Femur (tissue), 1 donor: ENCODE measurements around the gene MAD1L1.

Experiments
- DNase-seq: peaks from one replicate; pipeline ENCODE4 v3.0.0-alpha.2; 2017

MAD1L1 gene

DNA sequence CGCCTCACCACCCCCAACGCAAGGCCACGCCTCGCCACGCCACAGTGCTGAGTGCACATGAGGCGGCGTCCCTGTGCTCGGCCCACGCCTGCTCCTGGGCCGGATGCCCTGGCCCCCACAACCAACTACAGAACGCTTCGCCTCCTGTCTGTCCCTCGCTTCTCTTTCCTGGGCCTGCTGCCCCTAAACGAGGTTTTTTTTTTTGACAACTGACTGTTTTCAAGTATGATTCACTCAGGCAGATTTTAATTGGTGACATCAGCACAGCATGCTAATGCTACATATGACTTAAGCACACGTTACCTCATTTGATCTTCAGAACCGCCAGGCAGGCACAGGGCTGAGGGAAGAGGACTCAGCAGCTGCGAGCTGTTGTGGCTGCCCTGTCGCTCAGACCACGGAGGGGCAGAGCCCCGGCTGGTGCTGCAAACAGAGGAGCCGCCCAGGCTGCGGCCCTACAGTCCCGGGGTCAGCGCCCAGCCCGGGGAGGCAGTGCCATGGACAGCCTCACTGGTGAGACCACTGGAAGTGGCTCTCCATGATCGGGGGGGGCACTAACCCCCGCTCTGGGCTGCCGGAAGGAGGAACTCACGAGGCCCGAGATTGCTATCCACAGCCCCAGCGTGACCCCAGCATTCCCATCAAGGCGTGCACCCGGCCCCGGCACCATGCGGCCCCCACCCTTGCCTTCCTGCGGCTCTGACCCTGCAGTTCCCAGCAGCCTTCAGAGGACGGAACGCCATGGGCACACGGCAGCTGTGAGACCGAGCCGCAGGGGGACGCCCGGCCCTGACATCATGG is 212.8 kb downstream of the MAD1L1 start:
- peak; percentile 70 for DNase-seq

DNA sequence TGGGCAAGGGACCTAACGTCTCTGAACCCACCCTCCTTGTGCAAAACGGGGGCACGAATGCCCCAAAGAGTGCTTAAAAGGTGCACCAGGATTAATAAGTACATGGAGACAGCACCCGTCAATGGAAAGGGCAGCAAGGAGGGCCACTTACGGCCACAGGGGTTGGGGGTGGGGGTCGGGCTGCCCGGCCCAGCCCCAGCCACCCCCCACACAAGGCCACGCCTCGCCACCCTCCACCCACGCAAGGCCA is 213.4 kb downstream of the MAD1L1 start:
- DNase-seq = no peak

GRCh38 chr7:2018569-2019460 is 213.9 kb downstream of the MAD1L1 start:
- peak; percentile 81 for DNase-seq

GRCh38 chr7:2017914-2018568 is 214.7 kb downstream of the MAD1L1 start:
- peak; percentile 19 for DNase-seq

DNA sequence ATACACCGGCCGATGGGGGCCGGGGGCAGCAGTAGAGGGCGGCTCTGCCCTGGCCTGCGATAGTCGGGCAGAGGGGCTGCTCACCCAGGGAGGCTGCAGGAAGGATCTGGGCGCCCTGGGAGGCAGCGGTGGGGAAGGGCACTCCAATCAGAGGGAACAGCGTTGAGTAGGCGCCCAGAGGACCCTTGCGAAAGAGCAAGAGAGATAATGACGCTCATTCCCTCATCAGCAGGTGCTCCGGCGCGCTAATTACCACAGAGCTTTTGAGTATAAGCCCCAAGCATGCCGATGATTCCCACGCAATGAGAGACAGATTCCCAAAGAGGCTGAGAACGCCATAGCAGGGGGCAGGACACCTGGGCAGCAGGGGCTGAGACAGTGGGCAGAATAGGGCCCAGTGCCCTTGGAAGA is 215.3 kb downstream of the MAD1L1 start:
- peak; percentile 23 for DNase-seq

DNA sequence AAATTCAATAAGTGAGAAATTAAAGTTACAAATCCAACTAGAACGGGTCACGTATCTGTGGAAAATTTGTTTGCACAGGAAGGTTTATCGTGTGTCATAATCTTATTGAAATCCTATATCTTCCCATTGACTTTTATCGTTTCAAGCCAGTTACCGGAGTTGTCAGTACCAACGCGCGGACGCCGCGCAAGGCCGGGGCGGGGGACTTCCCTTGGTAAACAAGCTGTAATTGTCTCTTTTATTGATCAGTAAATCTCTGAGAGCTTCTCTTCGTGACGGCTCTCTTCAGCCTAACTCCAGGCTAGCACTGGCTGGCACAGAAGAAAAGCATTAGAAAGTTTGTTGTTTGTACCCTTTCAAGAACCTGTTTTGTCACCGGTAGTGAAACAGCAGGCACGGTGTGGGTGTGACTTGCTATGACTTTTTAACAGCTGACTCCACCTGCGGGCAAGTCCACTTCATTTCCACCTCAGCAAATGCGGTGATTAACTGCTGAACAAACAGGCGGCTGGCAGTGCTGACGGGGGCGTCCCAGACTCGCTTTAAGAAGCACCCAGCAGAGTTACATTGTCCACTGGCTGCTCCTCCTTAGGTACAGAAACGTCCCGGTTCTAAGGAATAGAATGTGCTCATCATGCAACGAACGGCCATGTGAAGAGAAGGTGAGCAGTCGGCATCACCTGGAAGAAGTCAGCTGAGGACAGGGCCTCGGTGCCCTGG is 215.8 kb downstream of the MAD1L1 start:
- DNase-seq = peak; percentile 12

DNA sequence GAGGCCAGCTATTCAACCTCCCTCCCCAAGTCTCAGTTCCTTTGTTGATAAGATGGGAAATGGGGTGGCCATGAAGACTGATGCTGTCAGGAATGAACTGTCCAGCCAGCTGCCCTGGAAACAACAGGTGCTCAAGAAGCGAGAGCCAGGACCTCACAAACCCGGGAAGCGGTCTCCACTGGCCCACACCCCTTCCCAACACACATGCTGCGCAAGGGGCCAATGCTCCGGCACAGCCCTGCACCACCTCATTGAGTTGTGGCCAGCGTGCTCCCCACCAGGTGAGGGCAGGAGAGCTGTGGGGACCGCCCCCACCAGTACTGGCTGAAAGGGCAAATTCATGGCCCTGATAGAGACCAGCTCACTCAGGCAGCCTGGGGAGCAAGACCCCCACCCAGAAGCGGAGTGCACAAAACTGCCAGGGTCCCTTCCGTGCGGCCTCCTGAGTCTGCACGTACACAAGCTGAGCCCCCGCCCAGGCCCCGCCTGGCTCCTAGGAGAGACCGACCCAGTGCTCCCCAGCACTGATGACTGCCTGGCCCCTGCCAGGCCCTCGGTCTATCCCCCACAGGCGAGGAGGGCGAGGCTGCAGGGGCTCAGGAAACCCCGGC is 216.6 kb downstream of the MAD1L1 start:
- peak; percentile 15 for DNase-seq

DNA sequence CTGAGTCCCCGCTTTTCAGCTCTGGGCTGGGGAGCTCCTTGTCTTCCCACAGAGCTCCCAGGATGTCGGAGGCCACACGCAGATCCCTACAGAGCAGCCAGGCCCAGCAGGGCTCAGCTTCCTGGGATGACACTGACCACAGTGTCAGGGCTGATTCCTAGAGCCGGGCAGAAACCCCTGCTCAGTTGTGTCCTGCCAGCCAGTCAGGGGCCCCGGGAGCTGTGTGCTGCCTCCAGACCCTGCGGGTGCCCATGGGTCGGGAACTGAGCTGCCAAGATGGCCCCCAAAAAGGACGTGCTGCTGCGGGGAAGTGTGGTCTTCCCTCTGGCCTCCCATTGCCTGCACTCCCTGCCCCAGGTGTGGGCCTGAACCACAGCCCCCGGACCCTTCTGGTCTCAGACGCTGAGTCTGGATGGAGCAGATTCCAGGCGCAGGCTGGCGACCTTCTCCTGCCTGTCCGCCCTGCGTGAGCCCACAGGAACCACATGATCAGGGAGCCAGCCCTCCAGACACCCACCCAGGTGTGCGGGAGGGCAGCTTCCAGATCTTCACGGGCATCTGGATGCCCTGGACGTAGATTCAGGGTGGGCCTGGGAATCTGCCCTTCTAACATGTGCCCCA is 217.4 kb downstream of the MAD1L1 start:
- DNase-seq = peak; percentile 12

GRCh38 chr7:2014391-2015241 is 218.1 kb downstream of the MAD1L1 start:
- peak; percentile 15 for DNase-seq

DNA sequence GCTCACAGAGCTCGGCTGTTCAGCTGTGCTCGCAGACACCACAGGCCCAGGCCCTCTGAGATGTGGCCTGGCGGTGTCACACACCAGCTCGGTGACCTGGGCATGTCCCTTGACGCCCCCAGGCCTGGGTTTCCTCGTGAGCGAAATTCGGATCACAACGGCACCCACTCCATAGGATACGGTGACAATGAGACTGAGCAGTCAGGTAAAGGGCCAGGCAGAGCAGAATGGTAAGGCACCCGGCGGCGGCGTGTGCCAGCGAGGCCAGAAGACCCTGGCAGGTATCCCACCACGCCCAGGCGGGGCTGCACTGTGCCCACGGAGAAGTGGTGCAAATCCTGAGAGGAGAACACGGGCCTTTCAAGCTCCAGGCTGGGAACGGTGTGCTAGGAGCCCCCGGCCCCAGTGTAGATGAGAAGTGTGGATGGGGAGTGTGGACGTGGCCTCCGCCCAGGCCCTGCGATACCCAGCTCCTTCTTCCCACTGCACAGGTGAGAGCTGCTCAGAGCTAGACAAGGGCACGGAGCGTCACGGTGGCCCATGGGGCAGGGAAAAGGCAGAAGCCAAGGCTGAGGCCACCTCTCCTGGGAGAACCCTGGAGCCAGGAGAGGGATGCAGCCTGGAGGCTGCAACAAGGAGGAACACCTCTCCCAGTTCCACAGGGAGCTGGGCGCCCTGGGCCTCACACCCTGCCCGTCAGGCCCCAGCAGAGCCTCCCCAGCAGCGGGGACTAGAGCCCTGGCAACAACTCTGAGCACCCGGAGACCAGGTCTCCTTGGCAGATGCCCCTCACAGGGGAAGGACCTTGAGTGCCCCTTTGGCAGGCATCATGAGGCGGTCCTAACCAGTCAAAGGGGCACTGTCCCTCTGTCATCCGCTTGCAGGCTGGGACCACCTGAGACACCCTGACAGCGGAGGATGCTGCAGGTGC is 219.1 kb downstream of the MAD1L1 start:
- DNase-seq = no peak

DNA sequence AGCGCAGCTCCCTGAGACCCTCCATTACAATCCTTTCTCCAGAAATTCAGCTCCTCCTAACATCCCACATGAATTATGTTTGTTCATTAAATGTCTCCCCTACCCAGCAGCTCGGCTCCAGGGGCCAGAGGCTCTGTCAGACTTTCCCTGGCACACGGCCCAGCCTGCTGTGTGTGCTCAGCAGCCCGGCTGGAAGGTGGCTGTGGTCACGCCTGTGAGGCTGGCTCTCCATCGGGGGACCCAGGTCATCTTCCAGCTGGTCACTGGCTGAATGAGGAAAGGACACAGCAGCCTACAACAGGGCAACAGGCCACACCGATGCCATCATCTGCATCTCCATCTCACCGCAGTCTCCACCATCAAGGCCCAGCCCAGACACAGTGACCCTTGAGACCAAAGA is 219.8 kb downstream of the MAD1L1 start:
- peak; percentile 80 for DNase-seq

GRCh38 chr7:2012044-2012900 is 220.5 kb downstream of the MAD1L1 start:
- DNase-seq = no peak

GRCh38 chr7:2011266-2012043 is 221.3 kb downstream of the MAD1L1 start:
- DNase-seq = no peak

DNA sequence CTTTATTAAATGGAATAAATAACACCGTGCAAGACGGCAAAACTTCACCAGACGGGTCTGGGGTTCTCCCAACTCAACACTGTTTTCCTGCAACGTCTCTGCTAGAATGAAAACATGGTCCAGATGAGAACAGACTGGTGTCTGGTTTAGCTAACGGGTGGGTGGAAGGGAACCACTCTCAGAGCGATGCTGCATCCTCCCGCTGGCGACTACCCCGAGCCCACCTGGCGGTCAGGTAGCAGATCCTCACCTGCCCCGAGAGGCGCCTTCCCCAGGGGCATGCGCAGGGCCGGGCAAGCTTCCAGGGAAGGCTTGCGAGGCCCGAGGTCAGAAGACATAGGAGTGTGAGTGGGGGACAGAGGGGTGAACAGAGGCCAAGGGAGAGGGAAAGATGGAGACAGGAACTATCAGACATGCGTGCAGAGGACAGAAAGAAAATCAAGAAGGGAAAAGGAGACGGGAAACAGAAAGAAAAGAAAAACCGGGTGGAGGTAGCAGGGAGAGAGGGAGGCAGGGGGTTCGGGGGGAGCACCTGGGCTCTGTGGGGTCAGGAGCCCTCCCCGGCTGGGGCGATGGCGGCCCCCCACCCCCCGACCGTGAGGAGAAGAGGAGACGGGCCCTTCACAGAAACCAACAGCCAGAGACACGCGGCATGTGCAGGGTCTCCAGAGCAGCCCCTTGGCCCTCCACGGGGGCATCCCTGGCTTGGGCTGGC is 222.0 kb downstream of the MAD1L1 start:
- DNase-seq = no peak

- DNase-seq = no peak
These were observed 222.6 kb downstream of the MAD1L1 start for GRCh38 chr7:2010101-2010500.

DNA sequence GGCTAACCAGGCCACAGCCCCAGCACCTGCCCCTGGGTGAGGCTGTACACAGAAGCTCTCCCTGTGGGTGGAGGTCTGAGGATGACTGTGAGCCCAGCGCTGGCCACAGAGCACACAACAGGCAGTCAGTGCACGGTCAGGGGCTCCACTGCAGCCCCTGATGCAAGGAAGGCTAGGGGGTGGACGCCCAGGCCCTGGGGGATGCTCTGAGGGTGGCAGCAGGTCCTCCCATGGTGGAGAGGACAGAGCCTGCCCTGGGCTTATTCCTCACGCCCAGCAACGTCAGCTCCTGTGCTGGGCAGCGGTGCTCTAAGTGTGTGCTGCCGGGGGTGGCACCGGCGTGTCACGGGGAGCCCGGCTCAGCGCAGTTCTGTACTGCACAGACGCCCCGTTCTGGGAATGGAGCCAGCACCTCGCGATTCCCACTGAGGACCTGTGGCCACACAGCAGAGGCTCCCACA is 223.2 kb downstream of the MAD1L1 start:
- no peak for DNase-seq

DNA sequence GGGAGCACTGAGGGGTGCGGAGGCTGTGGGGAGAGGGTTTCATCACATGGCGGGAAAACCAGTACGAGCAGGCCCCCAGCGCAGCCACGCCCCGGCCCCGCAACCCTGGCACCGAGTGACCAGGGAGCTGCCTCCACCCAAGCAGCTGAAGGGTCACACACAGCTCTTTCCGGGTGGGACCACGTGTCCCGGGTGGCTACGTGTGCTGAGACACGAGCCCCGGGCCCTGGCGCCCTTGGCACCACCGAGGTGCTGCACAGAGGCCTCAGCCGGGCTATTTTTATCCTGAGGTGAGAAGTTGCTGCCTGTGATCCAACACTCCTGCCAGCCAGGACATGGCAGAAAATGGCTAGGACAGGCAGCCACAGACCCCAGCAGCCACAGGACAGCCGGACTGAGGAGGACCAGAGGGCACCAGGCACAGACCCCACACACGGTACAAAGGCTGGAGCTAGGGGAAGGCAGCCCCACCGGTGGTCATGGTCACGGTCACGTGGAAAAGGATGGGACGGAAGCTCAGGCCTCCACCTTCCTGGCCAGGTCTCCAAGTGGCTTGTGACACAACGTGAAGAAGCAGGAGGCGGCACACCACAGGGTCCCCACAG is 223.7 kb downstream of the MAD1L1 start:
- peak; percentile 24 for DNase-seq
